ENCODE data around the gene PRSS33.

Gene PRSS33

DNA sequence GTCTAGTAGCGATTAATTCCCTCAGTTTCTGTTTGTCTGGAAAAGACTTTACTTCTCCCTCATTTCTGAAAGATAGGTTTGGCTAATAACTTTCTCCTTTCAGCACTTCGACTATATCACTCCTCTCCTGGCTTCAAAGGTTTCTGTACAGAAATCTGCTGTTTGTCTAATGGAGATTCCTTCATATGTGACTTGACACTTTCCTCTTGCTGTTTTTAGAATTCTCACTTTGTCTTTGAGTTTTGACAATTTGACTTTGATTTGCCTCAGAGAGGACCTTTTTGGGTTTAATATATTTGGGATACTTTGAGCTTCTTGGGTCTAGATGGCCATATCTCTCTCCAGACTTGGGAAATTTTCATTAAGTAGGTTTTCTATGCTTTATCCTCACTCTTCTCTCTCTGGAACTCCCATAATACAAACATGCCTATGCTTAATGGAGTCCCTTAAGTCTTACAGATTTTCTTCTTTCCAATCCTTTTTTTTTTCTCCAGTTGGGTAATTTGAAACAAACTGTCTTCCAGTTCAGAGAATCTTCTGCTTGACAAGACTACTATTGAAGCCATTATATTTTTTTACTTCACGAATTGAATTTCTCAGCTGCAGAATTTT, 21.9 kb upstream of the PRSS33 start:
- H3K36me3 ChIP-seq (ENCODE audit: insufficient read depth, low read depth, low read length): no peaks in the 10 kb centered on the region
- H3K4me3 ChIP-seq (ENCODE audit: low read length): no peak overlapping the region
- H3K9ac ChIP-seq (ENCODE audit: low read depth, low read length): no peak overlapping the region
- H3K9me3 ChIP-seq (ENCODE audit: insufficient read depth, low read depth, low read length): peaks cover 14% of the 10 kb centered on the region; the same call in 1 of the 2 replicates
- H3K27ac ChIP-seq (ENCODE audit: low read length): no peak overlapping the region
- no peaks in the 10 kb centered on the region; the same call in 1 of the 2 replicates for H3K27me3 ChIP-seq (ENCODE audit: insufficient read depth, low read length)
- H3K4me1 ChIP-seq (ENCODE audit: insufficient read depth, low read length): no peaks in the 10 kb centered on the region

DNA sequence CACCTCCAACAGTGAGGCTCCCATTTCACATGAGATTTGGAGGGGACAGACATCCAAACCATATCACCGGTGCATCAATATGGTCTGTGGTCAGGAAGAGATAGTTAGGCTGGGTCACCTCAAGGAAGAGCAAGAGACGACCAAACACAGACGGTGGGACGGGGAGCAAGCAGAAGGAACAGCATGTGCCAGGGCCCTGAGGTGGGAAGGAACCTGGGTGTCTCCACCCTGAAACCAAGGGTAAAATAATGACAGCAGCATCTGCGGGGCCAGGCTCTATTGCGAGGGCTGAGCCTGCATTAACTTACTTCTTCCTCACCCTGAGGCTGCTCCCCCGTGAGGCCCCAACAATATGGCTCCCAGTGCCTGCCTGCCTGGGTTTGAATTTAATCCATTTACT, 20.8 kb upstream of the PRSS33 start:
- Histone ChIP-seq H3K9ac (ENCODE audit: low read depth, low read length) (no peak overlapping the region), H3K4me1 (ENCODE audit: insufficient read depth, low read length) (no peaks in the 10 kb centered on the region), H3K4me3 (ENCODE audit: low read length) (no peak overlapping the region), H3K36me3 (ENCODE audit: insufficient read depth, low read depth, low read length) (no peaks in the 10 kb centered on the region), H3K27me3 (ENCODE audit: insufficient read depth, low read length) (no peaks in the 10 kb centered on the region; the same call in 1 of the 2 replicates), H3K27ac (ENCODE audit: low read length) (no peak overlapping the region), H3K9me3 (ENCODE audit: insufficient read depth, low read depth, low read length) (peaks cover 21% of the 10 kb centered on the region; the same call in 1 of the 2 replicates)

DNA sequence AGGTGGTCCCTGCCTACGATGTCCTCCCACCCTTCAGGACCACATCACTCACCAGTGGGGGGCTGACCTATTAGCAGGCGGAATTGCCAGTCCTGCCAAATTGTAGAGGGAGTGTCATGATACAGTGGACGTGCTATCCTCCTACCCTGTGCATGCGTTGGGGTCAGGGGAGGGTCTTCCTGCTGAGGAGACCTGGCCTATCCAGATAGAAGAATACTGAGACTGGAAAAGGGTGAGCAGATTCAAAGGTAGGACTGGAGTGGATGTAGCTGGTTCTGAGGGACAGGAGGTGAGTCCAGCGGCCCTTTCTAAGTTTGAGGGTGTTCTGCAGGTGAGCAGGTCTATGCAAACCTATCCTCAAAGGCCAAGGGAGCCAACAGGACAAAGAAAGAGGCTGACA, 18.9 kb upstream of the PRSS33 start:
- Histone ChIP-seq H3K27me3 (ENCODE audit: insufficient read depth, low read length) (no peaks in the 10 kb centered on the region; the same call in 1 of the 2 replicates), H3K4me1 (ENCODE audit: insufficient read depth, low read length) (no peaks in the 10 kb centered on the region), H3K9me3 (ENCODE audit: insufficient read depth, low read depth, low read length) (peaks cover 21% of the 10 kb centered on the region; the same call in 1 of the 2 replicates), H3K9ac (ENCODE audit: low read depth, low read length) (no peak overlapping the region), H3K27ac (ENCODE audit: low read length) (no peak overlapping the region), H3K36me3 (ENCODE audit: insufficient read depth, low read depth, low read length) (no peaks in the 10 kb centered on the region), H3K4me3 (ENCODE audit: low read length) (no peak overlapping the region)

DNA sequence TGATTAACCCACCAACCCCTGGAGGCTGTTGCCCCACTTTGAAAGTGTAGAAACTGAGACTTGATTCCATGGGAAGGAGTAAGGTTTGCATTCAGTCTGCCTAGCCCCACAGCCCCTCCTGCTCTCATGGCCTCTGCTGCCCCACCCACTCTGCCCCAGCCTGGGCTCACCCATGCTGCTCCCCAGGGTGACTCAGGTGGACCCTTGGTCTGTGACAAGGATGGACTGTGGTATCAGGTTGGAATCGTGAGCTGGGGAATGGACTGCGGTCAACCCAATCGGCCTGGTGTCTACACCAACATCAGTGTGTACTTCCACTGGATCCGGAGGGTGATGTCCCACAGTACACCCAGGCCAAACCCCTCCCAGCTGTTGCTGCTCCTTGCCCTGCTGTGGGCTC, 17.4 kb upstream of the PRSS33 start:
- H3K27ac ChIP-seq (ENCODE audit: low read length): no peak overlapping the region
- H3K4me1 ChIP-seq (ENCODE audit: insufficient read depth, low read length): no peaks in the 10 kb centered on the region
- H3K9me3 ChIP-seq (ENCODE audit: insufficient read depth, low read depth, low read length): peaks cover 21% of the 10 kb centered on the region; the same call in 1 of the 2 replicates
- no peak overlapping the region for H3K4me3 ChIP-seq (ENCODE audit: low read length)
- H3K27me3 ChIP-seq (ENCODE audit: insufficient read depth, low read length): no peaks in the 10 kb centered on the region; the same call in 1 of the 2 replicates
- no peak overlapping the region for H3K9ac ChIP-seq (ENCODE audit: low read depth, low read length)
- H3K36me3 ChIP-seq (ENCODE audit: insufficient read depth, low read depth, low read length): no peaks in the 10 kb centered on the region

DNA sequence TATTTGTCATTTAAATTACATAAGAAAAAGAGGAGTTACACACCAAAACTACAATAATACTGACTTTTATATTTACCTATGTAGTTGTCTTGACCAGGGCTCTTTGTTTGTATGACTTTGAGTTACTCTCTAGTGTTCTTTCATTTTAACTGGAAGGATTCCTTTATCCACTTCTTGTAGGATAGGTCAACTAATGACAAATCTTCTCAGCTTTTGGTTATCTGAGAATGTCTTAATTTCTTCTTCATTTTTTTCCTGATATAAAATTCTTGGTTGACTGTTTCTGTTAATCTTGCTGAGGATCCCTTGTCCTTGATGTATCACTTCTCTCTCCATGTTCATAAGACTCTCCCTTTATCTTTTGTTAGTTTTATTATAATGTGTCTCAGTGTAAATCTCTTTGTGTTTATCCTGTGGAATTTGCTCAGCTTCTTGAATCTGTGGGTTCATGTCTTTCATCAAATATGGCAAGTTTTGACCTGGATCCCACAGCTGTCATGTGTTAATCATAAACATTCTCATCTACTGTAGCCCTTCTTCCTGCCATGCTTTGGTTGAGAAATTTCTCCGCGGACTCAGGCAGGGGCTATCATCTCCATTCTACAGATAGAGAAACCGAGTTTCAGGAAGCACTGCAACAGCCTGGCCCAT, 16.3 kb upstream of the PRSS33 start:
- Histone ChIP-seq H3K27me3 (ENCODE audit: insufficient read depth, low read length) (no peaks in the 10 kb centered on the region), H3K4me3 (ENCODE audit: low read length) (no peak overlapping the region), H3K36me3 (ENCODE audit: insufficient read depth, low read depth, low read length) (no peaks in the 10 kb centered on the region)

GRCh38 chr16:2799859-2800226, 12.5 kb upstream of the PRSS33 start:
- Histone ChIP-seq H3K4me3 (ENCODE audit: low read length) (no peak overlapping the region), H3K27me3 (ENCODE audit: insufficient read depth, low read length) (peaks cover 4% of the 10 kb centered on the region; the same call in 1 of the 2 replicates), H3K9ac (ENCODE audit: low read depth, low read length) (no peak overlapping the region), H3K36me3 (ENCODE audit: insufficient read depth, low read depth, low read length) (no peaks in the 10 kb centered on the region), H3K27ac (ENCODE audit: low read length) (no peak overlapping the region), H3K4me1 (ENCODE audit: insufficient read depth, low read length) (no peaks in the 10 kb centered on the region), H3K9me3 (ENCODE audit: insufficient read depth, low read depth, low read length) (peaks cover 13% of the 10 kb centered on the region; the same call in 1 of the 2 replicates)

More for the DNA sequence above, 16.3 kb upstream of the PRSS33 start:
- peaks cover 21% of the 10 kb centered on the region; the same call in 1 of the 2 replicates for H3K9me3 ChIP-seq (ENCODE audit: insufficient read depth, low read depth, low read length)
- no peaks in the 10 kb centered on the region for H3K4me1 ChIP-seq (ENCODE audit: insufficient read depth, low read length)
- H3K27ac ChIP-seq (ENCODE audit: low read length): no peak overlapping the region
- H3K9ac ChIP-seq (ENCODE audit: low read depth, low read length): no peak overlapping the region

GRCh38 chr16:2799205-2799858, 12.0 kb upstream of the PRSS33 start:
- Histone ChIP-seq H3K27me3 (ENCODE audit: insufficient read depth, low read length) (peaks cover 4% of the 10 kb centered on the region; the same call in 1 of the 2 replicates), H3K4me1 (ENCODE audit: insufficient read depth, low read length) (no peaks in the 10 kb centered on the region), H3K9ac (ENCODE audit: low read depth, low read length) (no peak overlapping the region), H3K4me3 (ENCODE audit: low read length) (no peak overlapping the region), H3K9me3 (ENCODE audit: insufficient read depth, low read depth, low read length) (peaks cover 8% of the 10 kb centered on the region; the same call in 1 of the 2 replicates), H3K36me3 (ENCODE audit: insufficient read depth, low read depth, low read length) (no peaks in the 10 kb centered on the region), H3K27ac (ENCODE audit: low read length) (no peak overlapping the region)

GRCh38 chr16:2798723-2799204, 11.4 kb upstream of the PRSS33 start:
- Histone ChIP-seq H3K4me3 (ENCODE audit: low read length) (no peak overlapping the region), H3K9ac (ENCODE audit: low read depth, low read length) (no peak overlapping the region), H3K27me3 (ENCODE audit: insufficient read depth, low read length) (peaks cover 4% of the 10 kb centered on the region; the same call in 1 of the 2 replicates), H3K27ac (ENCODE audit: low read length) (no peak overlapping the region), H3K9me3 (ENCODE audit: insufficient read depth, low read depth, low read length) (peaks cover 2% of the 10 kb centered on the region; the same call in 1 of the 2 replicates), H3K36me3 (ENCODE audit: insufficient read depth, low read depth, low read length) (no peaks in the 10 kb centered on the region), H3K4me1 (ENCODE audit: insufficient read depth, low read length) (no peaks in the 10 kb centered on the region)

DNA sequence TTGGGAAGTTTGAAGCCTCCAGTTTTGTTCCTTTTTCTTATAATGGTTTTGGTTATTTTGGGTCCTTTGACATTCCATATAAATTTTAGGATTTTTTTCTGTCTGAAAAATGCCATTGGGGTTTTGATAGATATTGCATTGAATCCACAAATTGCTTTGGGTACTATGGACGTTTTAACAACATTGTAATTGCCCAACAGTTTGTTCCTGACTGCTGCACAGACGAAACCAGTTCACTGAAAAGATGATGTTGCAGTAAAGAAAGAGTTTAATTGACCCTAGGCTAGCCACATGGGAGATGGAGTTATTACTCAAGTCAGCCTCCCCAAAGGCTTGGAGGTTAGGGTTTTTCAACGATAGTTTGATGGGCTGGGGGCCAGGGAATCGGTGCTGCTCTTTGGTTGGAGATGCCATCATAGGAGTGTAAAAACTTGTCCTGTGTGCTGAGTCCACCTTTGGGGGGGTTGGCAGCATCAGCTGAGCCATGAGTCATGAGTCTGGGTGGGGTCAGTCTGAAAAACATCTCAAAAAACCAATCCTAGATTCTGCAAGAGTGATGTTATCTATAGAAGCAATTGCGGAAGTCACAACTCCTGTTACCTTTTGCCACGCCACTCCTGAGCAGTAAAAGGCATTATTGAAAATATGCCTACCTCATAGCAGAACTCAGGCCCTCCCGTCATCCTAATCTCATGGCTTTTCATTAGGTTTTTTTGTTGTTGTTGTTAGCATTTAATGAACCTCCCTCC, 8.2 kb upstream of the PRSS33 start:
- H3K9ac ChIP-seq (ENCODE audit: low read depth, low read length): no peak overlapping the region
- no peaks in the 10 kb centered on the region for H3K4me1 ChIP-seq (ENCODE audit: insufficient read depth, low read length)
- no peak overlapping the region for H3K4me3 ChIP-seq (ENCODE audit: low read length)
- H3K27ac ChIP-seq (ENCODE audit: low read length): no peak overlapping the region
- peaks cover 4% of the 10 kb centered on the region for H3K27me3 ChIP-seq (ENCODE audit: insufficient read depth, low read length)
- no peaks in the 10 kb centered on the region for H3K36me3 ChIP-seq (ENCODE audit: insufficient read depth, low read depth, low read length)
- H3K9me3 ChIP-seq (ENCODE audit: insufficient read depth, low read depth, low read length): no peaks in the 10 kb centered on the region

GRCh38 chr16:2792940-2793339, 5.6 kb upstream of the PRSS33 start:
- no peak overlapping the region for H3K27ac ChIP-seq (ENCODE audit: low read length)
- H3K36me3 ChIP-seq (ENCODE audit: insufficient read depth, low read depth, low read length): no peaks in the 10 kb centered on the region
- peaks cover 4% of the 10 kb centered on the region for H3K27me3 ChIP-seq (ENCODE audit: insufficient read depth, low read length)
- no peak overlapping the region for H3K4me3 ChIP-seq (ENCODE audit: low read length)
- H3K9ac ChIP-seq (ENCODE audit: low read depth, low read length): no peak overlapping the region
- no peaks in the 10 kb centered on the region for H3K4me1 ChIP-seq (ENCODE audit: insufficient read depth, low read length)
- no peaks in the 10 kb centered on the region for H3K9me3 ChIP-seq (ENCODE audit: insufficient read depth, low read depth, low read length)

DNA sequence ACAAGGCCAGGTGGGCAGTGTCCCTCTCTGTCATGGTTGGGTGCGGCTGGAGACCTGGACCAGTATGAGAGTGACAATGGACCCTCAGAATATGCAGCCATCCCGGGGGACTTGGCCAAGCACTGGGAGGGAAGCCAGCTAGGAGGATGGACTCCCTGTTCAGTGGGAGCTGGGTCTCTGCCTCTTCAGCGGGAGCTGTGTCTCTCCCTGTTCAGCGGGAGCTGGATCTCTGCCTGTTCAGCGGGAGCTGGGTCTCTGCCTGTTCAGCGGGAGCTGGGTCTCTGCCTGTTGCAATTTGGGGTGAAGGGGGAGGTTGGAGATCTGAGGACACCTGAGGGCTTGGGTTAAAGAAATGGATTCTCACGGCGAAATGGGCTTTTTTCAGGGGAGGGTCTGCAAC, 3.8 kb upstream of the PRSS33 start:
- H3K9ac ChIP-seq (ENCODE audit: low read depth, low read length): no peak overlapping the region
- no peak overlapping the region for H3K4me3 ChIP-seq (ENCODE audit: low read length)
- no peaks in the 10 kb centered on the region for H3K36me3 ChIP-seq (ENCODE audit: insufficient read depth, low read depth, low read length)
- no peaks in the 10 kb centered on the region for H3K4me1 ChIP-seq (ENCODE audit: insufficient read depth, low read length)
- H3K27me3 ChIP-seq (ENCODE audit: insufficient read depth, low read length): peaks cover 9% of the 10 kb centered on the region
- H3K27ac ChIP-seq (ENCODE audit: low read length): no peak overlapping the region
- no peaks in the 10 kb centered on the region for H3K9me3 ChIP-seq (ENCODE audit: insufficient read depth, low read depth, low read length)

All from iPS-20b (cell line).